MM.1S (cell line): ENCODE results near the gene EPHB1.

ENCODE experiments used
- DNase-seq: peaks from one replicate; pipeline ENCODE4 v3.0.0-alpha.2; 2015
- H2AFZ ChIP-seq: fragments of 300-600 bp; sonication (generic); 2 replicates; pipeline ENCODE4 v1.6.0; 2016; ENCODE audit warnings: antibody characterized with exemption, low read length
- H3F3A ChIP-seq: fragments of 300-600 bp; sonication (generic); 2 replicates; pipeline ENCODE4 v1.6.1; 2016; ENCODE audit warnings: mild to moderate bottlenecking, antibody characterized with exemption, low read length, moderate library complexity, mixed read lengths; ENCODE audit not compliant: insufficient read depth
- H3K27ac ChIP-seq: fragments of 300-600 bp; sonication (generic); 2 replicates; pipeline ENCODE4 v1.5.1; 2016; ENCODE audit warnings: mild to moderate bottlenecking, low read length
- H3K27me3 ChIP-seq: fragments of 300-600 bp; sonication (generic); replicated peaks from 2 replicates; pipeline ENCODE4 v1.6.0; 2016; ENCODE audit warnings: low read length; ENCODE audit not compliant: insufficient read depth
- H3K36me3 ChIP-seq: fragments of 300-600 bp; sonication (generic); replicated peaks from 2 replicates; pipeline ENCODE4 v1.6.1; 2016; ENCODE audit warnings: mild to moderate bottlenecking, low read length, mixed read lengths; ENCODE audit not compliant: insufficient read depth
- H3K4me1 ChIP-seq: fragments of 300-600 bp; sonication (generic); 2 replicates; pipeline ENCODE4 v1.6.1; 2016; ENCODE audit warnings: low read length, mixed read lengths
- H3K4me2 ChIP-seq: fragments of 300-600 bp; sonication (generic); 2 replicates; pipeline ENCODE4 v1.6.0; 2016; ENCODE audit warnings: low read depth, low read length
- H3K4me3 ChIP-seq: fragments of 300-600 bp; sonication (generic); 2 replicates; pipeline ENCODE4 v1.5.1; 2016; ENCODE audit warnings: low read length, mixed read lengths
- H3K79me2 ChIP-seq: fragments of 300-600 bp; sonication (generic); 2 replicates; pipeline ENCODE4 v1.6.1; 2016; ENCODE audit warnings: mixed run types, low read length, mixed read lengths
- H3K9ac ChIP-seq: fragments of 300-600 bp; sonication (generic); 2 replicates; pipeline ENCODE4 v1.6.1; 2016; ENCODE audit warnings: low read length, mixed read lengths
- H3K9me2 ChIP-seq: fragments of 300-600 bp; sonication (generic); replicated peaks from 2 replicates; pipeline ENCODE4 v1.6.1; 2016; ENCODE audit warnings: mild to moderate bottlenecking, low read length, mixed read lengths; ENCODE audit not compliant: insufficient read depth
- H3K9me3 ChIP-seq: fragments of 300-600 bp; sonication (generic); replicated peaks from 2 replicates; pipeline ENCODE4 v1.6.1; 2016; ENCODE audit warnings: mild to moderate bottlenecking, low read length, mixed read lengths; ENCODE audit not compliant: insufficient read depth
- H4K20me1 ChIP-seq: fragments of 300-600 bp; sonication (generic); 2 replicates; pipeline ENCODE4 v1.6.1; 2016; ENCODE audit warnings: mild to moderate bottlenecking, low read length, moderate library complexity, mixed read lengths; ENCODE audit not compliant: insufficient read depth
- EZH2 ChIP-seq: fragments of 300-600 bp; sonication (generic); optimal IDR thresholded peaks from 2 replicates; pipeline ENCODE3; 2017; ENCODE audit warnings: low read depth, mild to moderate bottlenecking, antibody characterized with exemption, low read length, mixed read lengths
- EZH2phosphoT487 ChIP-seq: fragments of 300-600 bp; sonication (generic); IDR thresholded peaks from 2 replicates; pipeline ENCODE4 v1.6.1; 2018; ENCODE audit warnings: antibody characterized with exemption, low read length
- TF ChIP-seq, protein P1 (sequence below): fragments of 300-600 bp; sonication (generic); IDR thresholded peaks from 2 replicates; pipeline ENCODE4 v1.5.1; 2016; ENCODE audit warnings: antibody characterized with exemption, low read length, mixed read lengths

EPHB1 gene

DNA sequence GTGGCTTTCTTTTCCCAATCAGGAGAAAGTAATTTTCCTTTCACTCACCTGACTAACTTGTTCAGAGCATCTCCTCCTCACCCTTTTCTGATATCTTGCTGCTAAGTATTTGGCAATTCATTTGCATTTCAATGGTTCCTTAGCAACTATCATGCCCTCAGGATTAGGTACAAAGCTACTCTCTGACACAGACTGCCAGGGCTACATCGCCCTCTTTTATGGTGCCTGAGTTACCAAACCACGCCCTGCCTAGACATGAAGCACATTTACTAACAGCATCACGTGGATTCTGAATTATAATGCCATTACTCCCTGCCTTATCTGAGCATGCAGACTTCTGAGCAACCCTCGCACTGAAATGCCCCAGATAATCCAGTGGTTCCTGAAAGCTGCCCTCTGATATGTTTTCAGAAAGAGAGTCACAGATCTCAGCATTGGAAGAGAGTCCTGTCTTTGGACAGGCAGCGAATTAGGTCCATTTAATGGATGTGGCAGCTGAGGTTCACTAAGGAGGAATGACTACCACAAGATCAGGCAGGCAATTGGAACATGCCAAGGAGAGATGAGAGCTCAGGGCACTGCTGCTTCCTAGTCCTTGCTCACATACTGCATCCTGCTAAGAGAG lies 14.5 kb downstream of the EPHB1 start:
- Histone ChIP-seq H3K4me1 (no peaks in the 10 kb centered on the region), H3K9me3 (no peaks in the 10 kb centered on the region), H3K27ac (no peak overlapping the region), H3F3A (no peaks in the 10 kb centered on the region), H3K9ac (no peak overlapping the region), H2AFZ (no peak overlapping the region), H3K4me2 (no peak overlapping the region), H3K36me3 (no peaks in the 10 kb centered on the region), H4K20me1 (no peaks in the 10 kb centered on the region), H3K27me3 (no peaks in the 10 kb centered on the region), H3K9me2 (no peaks in the 10 kb centered on the region), H3K79me2 (no peaks in the 10 kb centered on the region), H3K4me3 (no peak overlapping the region)
- DNase-seq: no peak
- TF ChIP-seq EZH2 (no peak), EZH2phosphoT487 (no peak)
- TF ChIP-seq, protein P1, sequence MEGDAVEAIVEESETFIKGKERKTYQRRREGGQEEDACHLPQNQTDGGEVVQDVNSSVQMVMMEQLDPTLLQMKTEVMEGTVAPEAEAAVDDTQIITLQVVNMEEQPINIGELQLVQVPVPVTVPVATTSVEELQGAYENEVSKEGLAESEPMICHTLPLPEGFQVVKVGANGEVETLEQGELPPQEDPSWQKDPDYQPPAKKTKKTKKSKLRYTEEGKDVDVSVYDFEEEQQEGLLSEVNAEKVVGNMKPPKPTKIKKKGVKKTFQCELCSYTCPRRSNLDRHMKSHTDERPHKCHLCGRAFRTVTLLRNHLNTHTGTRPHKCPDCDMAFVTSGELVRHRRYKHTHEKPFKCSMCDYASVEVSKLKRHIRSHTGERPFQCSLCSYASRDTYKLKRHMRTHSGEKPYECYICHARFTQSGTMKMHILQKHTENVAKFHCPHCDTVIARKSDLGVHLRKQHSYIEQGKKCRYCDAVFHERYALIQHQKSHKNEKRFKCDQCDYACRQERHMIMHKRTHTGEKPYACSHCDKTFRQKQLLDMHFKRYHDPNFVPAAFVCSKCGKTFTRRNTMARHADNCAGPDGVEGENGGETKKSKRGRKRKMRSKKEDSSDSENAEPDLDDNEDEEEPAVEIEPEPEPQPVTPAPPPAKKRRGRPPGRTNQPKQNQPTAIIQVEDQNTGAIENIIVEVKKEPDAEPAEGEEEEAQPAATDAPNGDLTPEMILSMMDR: no peak

DNA sequence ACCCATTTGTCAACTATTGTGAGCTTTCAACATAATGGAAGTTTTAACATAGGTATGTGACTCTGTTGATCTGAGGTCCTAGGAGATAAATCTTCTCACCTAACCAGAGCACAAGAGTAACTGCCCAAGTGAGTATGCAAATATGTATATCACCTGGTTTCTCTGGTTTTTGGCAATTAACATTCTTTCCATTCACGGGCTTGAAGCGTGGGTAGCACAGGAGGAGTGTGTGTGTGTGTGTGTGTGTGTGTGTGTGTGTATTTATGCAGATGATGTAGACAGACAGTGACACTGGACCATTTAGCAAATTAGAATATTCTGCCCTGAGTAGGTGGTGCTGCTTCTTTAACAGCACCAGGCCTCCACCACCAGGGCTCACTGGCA lies 15.0 kb downstream of the EPHB1 start:
- Histone ChIP-seq H3K36me3 (no peaks in the 10 kb centered on the region), H3K27me3 (no peaks in the 10 kb centered on the region), H3K4me2 (no peak overlapping the region), H3K9me2 (no peaks in the 10 kb centered on the region), H3K4me1 (no peaks in the 10 kb centered on the region), H3K4me3 (no peak overlapping the region), H3K27ac (no peak overlapping the region), H2AFZ (no peak overlapping the region), H3K79me2 (no peaks in the 10 kb centered on the region), H3K9ac (no peak overlapping the region), H3K9me3 (no peaks in the 10 kb centered on the region), H4K20me1 (no peaks in the 10 kb centered on the region), H3F3A (no peaks in the 10 kb centered on the region)
- no peak for TF ChIP-seq EZH2phosphoT487
- TF ChIP-seq, protein P1: no peak
- TF ChIP-seq EZH2: no peak
- no peak for DNase-seq

DNA sequence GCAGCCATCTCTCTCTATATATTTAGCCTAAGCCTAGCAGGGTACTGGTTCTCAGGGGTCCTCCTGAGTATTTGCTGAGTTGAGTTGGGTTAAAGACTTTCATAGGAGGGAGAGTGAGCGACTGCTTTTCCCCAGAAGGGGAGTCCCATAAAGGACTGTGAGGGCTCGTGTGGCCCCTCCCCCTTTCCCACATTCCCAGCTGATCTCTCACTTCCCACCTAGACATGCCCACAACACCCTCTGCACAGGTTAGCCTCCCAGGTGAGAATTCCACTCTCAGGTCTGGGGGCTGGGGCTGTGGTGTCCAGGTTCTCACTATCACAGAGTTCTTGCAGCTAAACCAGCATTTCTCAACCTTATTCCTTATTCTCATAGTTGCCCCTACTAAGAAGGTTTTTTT lies 15.8 kb downstream of the EPHB1 start:
- no peak overlapping the region for H3K4me2 ChIP-seq

More for the DNA sequence above, 15.8 kb downstream of the EPHB1 start:
- H3K27me3 ChIP-seq: no peaks in the 10 kb centered on the region
- no peak overlapping the region for H2AFZ ChIP-seq
- no peaks in the 10 kb centered on the region for H3K9me3 ChIP-seq
- H3K9me2 ChIP-seq: no peaks in the 10 kb centered on the region
- H3F3A ChIP-seq: no peaks in the 10 kb centered on the region
- no peak overlapping the region for H3K4me3 ChIP-seq
- H3K27ac ChIP-seq: no peak overlapping the region
- no peaks in the 10 kb centered on the region for H4K20me1 ChIP-seq
- DNase-seq: no peak
- no peaks in the 10 kb centered on the region for H3K4me1 ChIP-seq
- no peaks in the 10 kb centered on the region for H3K79me2 ChIP-seq
- TF ChIP-seq EZH2phosphoT487 (no peak), EZH2 (no peak)
- TF ChIP-seq, protein P1: no peak
- H3K36me3 ChIP-seq: no peaks in the 10 kb centered on the region
- H3K9ac ChIP-seq: no peak overlapping the region
